OCI-LY7 (cell line): ENCODE data around the gene TSHZ2.

Source experiments
- CTCF ChIP-seq: fragments of 200-600 bp; sonication (generic); conservative IDR thresholded peaks from 2 replicates; pipeline ENCODE4 v1.5.1; 2014; ENCODE audit warnings: mild to moderate bottlenecking, antibody characterized with exemption, low read length, moderate library complexity, mixed read lengths
- EZH2phosphoT487 ChIP-seq: fragments of 200-600 bp; sonication (generic); IDR thresholded peaks from 2 replicates; pipeline ENCODE4 v1.6.1; 2018; ENCODE audit warnings: low read depth, borderline replicate concordance, mild to moderate bottlenecking, mixed run types, antibody characterized with exemption, low read length, moderate library complexity, mixed read lengths

DNA sequence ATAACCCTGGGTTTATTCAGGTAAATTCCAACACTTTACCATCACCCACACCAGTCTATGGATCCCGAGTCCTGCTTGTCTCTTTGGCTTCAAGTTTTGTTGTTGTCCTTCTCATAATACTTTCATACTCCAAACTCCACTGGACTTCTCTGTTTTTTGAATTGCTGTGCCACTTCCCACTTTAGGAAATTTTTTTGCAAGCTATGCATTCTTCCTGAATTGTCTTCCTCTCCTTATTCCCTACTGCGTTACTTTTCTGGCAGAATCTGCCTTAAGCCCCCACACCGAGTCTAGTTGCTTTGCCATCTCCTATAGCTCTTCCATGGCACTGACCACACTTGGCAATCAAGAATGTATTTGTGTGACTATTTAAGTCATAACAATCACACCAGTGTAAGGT lies 96.1 kb downstream of the TSHZ2 start:
- no peak for TF ChIP-seq CTCF
- TF ChIP-seq EZH2phosphoT487: no peak
